HS-27A (cell line): ENCODE results near the gene SYNGR3.
"Not testable (repeated sequence)": the region's sequence is repeated elsewhere in the genome, so short reads cannot be mapped to it uniquely, and the experiment has no call there.

Experiments used
- DNase-seq: peaks from one replicate; pipeline ENCODE4 v3.0.0-alpha.2; 2012; ENCODE audit warnings: low read depth, missing footprints

The SYNGR3 gene

GRCh38 chr16:2008631-2009163 lies 18.9 kb downstream of the SYNGR3 start:
- DNase-seq = no peak

GRCh38 chr16:2009164-2009711 lies 19.5 kb downstream of the SYNGR3 start:
- DNase-seq = no peak

GRCh38 chr16:2009791-2010510 lies 20.2 kb downstream of the SYNGR3 start, which contains the start of gene ZNF598:
ZNF598 (minus strand) TSS chr16:2009821.
- peak; percentile 47 for DNase-seq

- DNase-seq = not testable (repeated sequence)
Measured at GRCh38 chr16:2011726-2012125, 22.0 kb downstream of the SYNGR3 start.

- no peak for DNase-seq
Measured at GRCh38 chr16:2013527-2013926, 23.8 kb downstream of the SYNGR3 start.

- DNase-seq = no peak
Measured at GRCh38 chr16:2015117-2015946, 25.6 kb downstream of the SYNGR3 start.

- no peak for DNase-seq
Measured at GRCh38 chr16:2015947-2016208, 26.1 kb downstream of the SYNGR3 start.

GRCh38 chr16:2016407-2016922 lies 26.7 kb downstream of the SYNGR3 start:
- no peak for DNase-seq

- no peak for DNase-seq
Measured at GRCh38 chr16:2019518-2019920, 29.7 kb downstream of the SYNGR3 start, which contains the start of gene NPW. NPW (plus strand) TSS chr16:2019785.

GRCh38 chr16:2019921-2020831 lies 30.4 kb downstream of the SYNGR3 start:
- DNase-seq = no peak

- no peak for DNase-seq
Measured at GRCh38 chr16:2022723-2023091, 32.9 kb downstream of the SYNGR3 start.

- DNase-seq = peak; percentile 64
Measured at GRCh38 chr16:2023092-2024031, 33.6 kb downstream of the SYNGR3 start.

- DNase-seq = no peak
Measured at GRCh38 chr16:2024032-2024420, 34.3 kb downstream of the SYNGR3 start.

- no peak for DNase-seq
Measured at GRCh38 chr16:2025251-2025650, 35.5 kb downstream of the SYNGR3 start.

GRCh38 chr16:2025878-2026460 lies 36.2 kb downstream of the SYNGR3 start:
- DNase-seq = no peak

GRCh38 chr16:2026461-2027023 lies 36.8 kb downstream of the SYNGR3 start, which contains the start of gene NHERF2:
NHERF2 (plus strand) TSS chr16:2026902; CDS start chr16:2027006, 104 bp downstream.
- DNase-seq = no peak

GRCh38 chr16:2027024-2028010 lies 37.5 kb downstream of the SYNGR3 start:
- no peak for DNase-seq

GRCh38 chr16:2028146-2028545 lies 38.4 kb downstream of the SYNGR3 start:
- no peak for DNase-seq
